ENCODE results near the gene RNGTT. TPM values are rescaled to one million over a fixed set of nuclear protein-coding genes. Genes with fewer than 3 reads are reported as not detected.
"Not testable (repeated sequence)": the region's sequence is repeated elsewhere in the genome, so short reads cannot be mapped to it uniquely, and the experiment has no call there.

Gene RNGTT
- total RNA-seq, 1 donor from 2014 or later = 12.3 TPM

- TF ChIP-seq CTCF (IDR thresholded peaks at IDR 0.05) = no peak
- no peaks in the 10 kb centered on the region for H3K36me3 ChIP-seq
- H3K27me3 ChIP-seq = no peaks in the 10 kb centered on the region
- ATAC-seq = no peak
- H3K4me1 ChIP-seq = no peaks in the 10 kb centered on the region
- no peak overlapping the region for H3K4me3 ChIP-seq
- intact Hi-C loops (cut with DNase I) = loop anchor here (10.0 kb wide), 1 partner anchor 256 kb away; no protein-coding TSS in a partner anchor
- DNase-seq = no peak
- no peak overlapping the region for H3K27ac ChIP-seq
- H3K9me3 ChIP-seq = no peaks in the 10 kb centered on the region
Observed at GRCh38 chr6:88989215-88989614, 25.8 kb upstream of the RNGTT start.

DNA sequence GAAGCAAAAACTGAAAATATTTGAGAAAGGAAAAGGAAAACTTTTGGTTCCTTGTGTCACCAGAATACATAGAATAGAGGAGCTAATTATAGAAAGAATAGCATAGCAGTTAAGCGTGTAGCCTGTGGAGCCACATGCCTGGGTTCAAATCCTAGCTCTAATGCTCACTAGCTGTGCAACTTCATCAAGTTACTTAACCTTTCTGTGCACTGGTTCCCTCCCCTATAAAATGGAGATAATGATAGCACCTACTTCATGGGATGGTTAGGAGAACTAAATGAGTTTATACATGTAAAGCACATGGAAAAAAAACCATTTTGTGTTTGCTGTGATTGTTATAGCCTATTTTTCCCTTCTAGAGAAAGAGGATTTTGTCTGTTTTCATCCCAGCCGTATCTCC is 24.5 kb upstream of the RNGTT start:
- no peak for TF ChIP-seq CTCF (IDR thresholded peaks at IDR 0.05)
- H3K4me3 ChIP-seq = no peak overlapping the region
- ATAC-seq = no peak
- peaks cover 5% of the 10 kb centered on the region for H3K4me1 ChIP-seq
- DNase-seq = no peak
- intact Hi-C loops (cut with DNase I) = loop anchor here (10.0 kb wide), 1 partner anchor 257 kb away; no protein-coding TSS in a partner anchor
- H3K9me3 ChIP-seq = no peaks in the 10 kb centered on the region
- H3K36me3 ChIP-seq = no peaks in the 10 kb centered on the region
- no peak overlapping the region for H3K27ac ChIP-seq
- no peaks in the 10 kb centered on the region for H3K27me3 ChIP-seq

- Histone ChIP-seq H3K4me3 (no peak overlapping the region), H3K27ac (no peak overlapping the region), H3K36me3 (no peaks in the 10 kb centered on the region), H3K4me1 (peaks cover 7% of the 10 kb centered on the region), H3K9me3 (no peaks in the 10 kb centered on the region), H3K27me3 (no peaks in the 10 kb centered on the region)
- DNase-seq = no peak
- intact Hi-C loops (cut with DNase I) = loop anchor here (10.0 kb wide), 1 partner anchor 259 kb away; no protein-coding TSS in a partner anchor
- no peak for ATAC-seq
- TF ChIP-seq CTCF (IDR thresholded peaks at IDR 0.05) = no peak
Observed at GRCh38 chr6:88985901-88986300, 22.5 kb upstream of the RNGTT start.

GRCh38 chr6:88984606-88985005 is 21.2 kb upstream of the RNGTT start:
- Histone ChIP-seq H3K4me1 (peaks cover 7% of the 10 kb centered on the region), H3K9me3 (no peaks in the 10 kb centered on the region), H3K27ac (no peak overlapping the region), H3K27me3 (no peaks in the 10 kb centered on the region), H3K4me3 (no peak overlapping the region), H3K36me3 (no peaks in the 10 kb centered on the region)
- DNase-seq = no peak
- intact Hi-C loops (cut with DNase I) = loop anchor here (10.0 kb wide), 1 partner anchor 260 kb away; no protein-coding TSS in a partner anchor
- TF ChIP-seq CTCF (IDR thresholded peaks at IDR 0.05) = no peak
- no peak for ATAC-seq

DNA sequence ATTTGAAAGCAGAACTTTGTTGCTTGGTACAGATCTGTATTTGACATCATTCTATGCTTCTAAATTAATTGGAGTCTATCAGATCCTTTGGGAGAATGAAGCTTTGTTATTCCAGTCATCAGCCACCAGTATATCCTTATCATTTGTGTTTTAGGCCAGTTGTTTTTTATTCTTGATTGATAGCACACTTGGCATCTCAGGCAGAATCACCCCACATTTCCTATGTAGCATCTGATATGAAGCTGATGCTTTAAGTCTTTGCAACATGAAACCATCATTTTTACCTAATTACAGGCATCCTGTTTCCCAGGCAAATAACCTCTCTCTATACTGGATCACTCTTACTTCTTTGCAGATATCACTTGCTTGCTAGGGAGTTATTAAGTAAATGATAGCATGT is 20.7 kb upstream of the RNGTT start:
- DNase-seq (no peak), ATAC-seq (no peak)
- H3K4me1 ChIP-seq = peaks cover 7% of the 10 kb centered on the region
- TF ChIP-seq CTCF (IDR thresholded peaks at IDR 0.05) = no peak
- H3K27ac ChIP-seq = no peak overlapping the region
- H3K9me3 ChIP-seq = no peaks in the 10 kb centered on the region
- no peak overlapping the region for H3K4me3 ChIP-seq
- H3K36me3 ChIP-seq = no peaks in the 10 kb centered on the region
- no peaks in the 10 kb centered on the region for H3K27me3 ChIP-seq
- intact Hi-C loops (cut with DNase I) = loop anchor here (10.0 kb wide), 1 partner anchor 261 kb away; no protein-coding TSS in a partner anchor

- Histone ChIP-seq H3K27me3 (no peaks in the 10 kb centered on the region), H3K4me3 (no peak overlapping the region), H3K4me1 (peaks cover 7% of the 10 kb centered on the region), H3K36me3 (no peaks in the 10 kb centered on the region), H3K9me3 (no peaks in the 10 kb centered on the region), H3K27ac (no peak overlapping the region)
- intact Hi-C loops (cut with DNase I) = loop anchor here (10.0 kb wide), 1 partner anchor 261 kb away; no protein-coding TSS in a partner anchor
- peak; percentile 70 for ATAC-seq
- DNase-seq = no peak
- TF ChIP-seq CTCF (IDR thresholded peaks at IDR 0.05) = peak; percentile 56
Observed at GRCh38 chr6:88983532-88983931, 20.1 kb upstream of the RNGTT start.

GRCh38 chr6:88983129-88983528 is 19.7 kb upstream of the RNGTT start:
- not testable (repeated sequence) for H3K9me3 ChIP-seq, H3K4me3 ChIP-seq, H3K27ac ChIP-seq, DNase-seq, H3K27me3 ChIP-seq, H3K4me1 ChIP-seq, ATAC-seq, H3K36me3 ChIP-seq
- intact Hi-C loops (cut with DNase I) = loop anchor here (10.0 kb wide), 1 partner anchor 262 kb away; no protein-coding TSS in a partner anchor
